Rectal smooth muscle tissue (tissue), 1 donor: ENCODE results near the gene TOM1.

Source experiments
- H3K27ac ChIP-seq: one replicate; pipeline ENCODE4 v1.7.0; 2013; ENCODE audit warnings: low read depth, low read length, inconsistent platforms
- H3K27me3 ChIP-seq: one replicate; pipeline ENCODE4 v1.7.0; 2013; ENCODE audit warnings: low read length; ENCODE audit not compliant: control insufficient read depth, insufficient read depth
- H3K36me3 ChIP-seq: one replicate; pipeline ENCODE4 v1.7.0; 2013; ENCODE audit warnings: low read length; ENCODE audit not compliant: control insufficient read depth, insufficient read depth
- H3K4me1 ChIP-seq: one replicate; pipeline ENCODE4 v1.7.0; 2013; ENCODE audit warnings: low read length; ENCODE audit not compliant: control insufficient read depth, insufficient read depth
- H3K4me3 ChIP-seq: one replicate; pipeline ENCODE4 v1.7.0; 2013; ENCODE audit warnings: low read length
- H3K9ac ChIP-seq: one replicate; pipeline ENCODE4 v1.7.0; 2013; ENCODE audit warnings: low read length

The TOM1 gene

DNA sequence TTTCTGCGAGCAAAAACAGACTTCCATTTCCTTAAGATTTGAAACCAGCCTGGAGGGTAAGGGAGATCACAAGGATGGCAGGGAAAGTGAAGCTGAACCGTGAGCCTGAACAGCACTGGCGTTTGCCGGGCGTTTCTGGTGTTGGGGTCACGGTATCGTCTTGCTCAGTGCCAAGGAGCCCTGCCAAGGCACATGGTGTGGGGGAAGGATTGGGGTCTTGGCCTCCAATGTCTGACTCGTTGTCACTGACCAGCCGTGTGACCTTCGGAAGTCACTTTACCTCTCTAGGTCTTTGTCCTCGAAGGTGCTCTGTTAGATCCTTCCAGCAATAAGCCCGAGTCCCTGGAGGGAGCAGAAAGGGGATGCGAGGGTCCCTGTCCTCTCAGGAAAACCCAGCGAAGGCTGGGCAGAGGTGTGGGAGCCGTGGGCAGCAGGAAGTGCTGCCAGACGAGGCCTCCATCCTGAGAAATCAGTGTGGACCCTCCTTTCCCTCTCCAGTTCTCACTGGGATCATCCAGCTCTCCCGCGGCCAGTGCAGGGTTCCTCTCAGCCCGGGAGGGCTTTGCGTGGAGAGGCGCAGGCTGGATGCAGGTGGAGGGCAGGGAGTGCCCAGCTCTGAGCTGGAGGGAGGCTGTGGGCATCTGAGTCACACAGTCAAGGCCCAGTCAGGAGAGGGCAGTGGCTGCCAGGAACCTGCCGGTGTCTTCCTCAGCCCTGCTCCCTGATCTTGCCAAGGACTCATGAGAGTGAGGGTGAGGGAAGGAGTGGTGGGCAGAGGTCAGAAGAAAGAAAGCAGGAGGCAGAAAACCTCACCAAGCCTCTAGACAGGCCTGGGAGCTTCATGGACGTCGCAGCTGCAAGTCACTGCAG, 18.9 kb downstream of the TOM1 start:
- H3K27me3 ChIP-seq = no peaks in the 10 kb centered on the region
- H3K27ac ChIP-seq = no peak overlapping the region
- H3K9ac ChIP-seq = no peak overlapping the region
- no peak overlapping the region for H3K4me3 ChIP-seq
- H3K4me1 ChIP-seq = peaks cover 9% of the 10 kb centered on the region
- H3K36me3 ChIP-seq = peaks cover 21% of the 10 kb centered on the region

DNA sequence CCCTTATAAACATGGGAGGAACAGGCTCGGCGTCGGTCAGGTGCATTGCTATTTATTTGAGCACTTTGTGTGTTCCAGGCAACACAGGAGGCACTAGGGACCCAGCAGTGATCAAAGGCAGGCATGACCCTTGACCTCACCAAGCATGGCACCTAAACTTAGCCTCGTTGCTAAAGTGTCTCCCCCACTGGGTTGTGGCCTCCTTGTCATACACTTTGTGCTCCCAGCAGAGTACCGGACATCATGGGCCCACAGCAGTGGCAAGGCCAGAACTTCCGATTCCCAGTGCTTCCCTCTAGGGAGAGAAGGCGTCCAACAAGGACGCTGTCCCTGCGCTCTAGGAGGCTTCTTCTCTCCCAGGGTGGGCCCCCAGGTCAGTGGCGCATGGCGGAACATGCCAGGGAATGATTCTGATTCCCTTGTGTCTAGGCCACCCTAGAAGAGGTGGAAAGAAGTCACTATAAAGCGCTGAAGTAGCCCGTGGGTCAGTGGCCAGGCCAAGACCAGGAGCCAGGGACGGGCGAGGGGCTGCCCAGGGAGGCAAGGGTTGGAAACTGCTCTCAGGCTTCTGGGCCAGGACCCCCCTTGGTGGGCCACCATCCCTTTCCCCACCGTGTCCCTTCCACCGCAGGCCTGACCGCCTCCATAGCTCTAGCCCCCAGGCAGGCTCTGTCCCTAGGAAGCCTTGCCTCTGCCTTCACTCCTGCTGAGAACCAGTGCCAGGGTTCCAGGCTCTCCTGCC, 19.7 kb downstream of the TOM1 start:
- peaks cover 4% of the 10 kb centered on the region for H3K4me1 ChIP-seq
- H3K36me3 ChIP-seq = peaks cover 25% of the 10 kb centered on the region

DNA sequence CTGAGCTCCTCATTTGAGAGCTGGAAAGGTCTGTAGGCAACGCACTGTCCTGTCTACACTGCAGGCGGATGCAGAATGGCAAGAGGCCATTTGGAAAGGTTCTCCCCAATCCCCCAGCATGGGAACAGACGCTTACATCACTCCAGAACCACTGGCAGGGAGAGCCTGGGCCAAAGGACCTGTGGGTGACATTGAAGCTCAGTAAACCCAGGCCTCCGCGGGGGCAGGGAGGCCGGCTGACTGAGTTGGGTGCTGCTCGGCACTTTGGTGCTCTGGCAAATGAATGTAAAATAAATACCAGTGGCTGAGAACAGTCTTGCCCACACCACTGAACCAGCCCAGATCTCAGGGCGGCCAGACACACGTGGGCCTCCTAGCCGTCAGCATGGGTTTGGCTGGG, 22.4 kb downstream of the TOM1 start:
- Histone ChIP-seq H3K4me3 (no peak overlapping the region), H3K9ac (no peak overlapping the region), H3K27ac (no peak overlapping the region), H3K4me1 (no peaks in the 10 kb centered on the region), H3K27me3 (no peaks in the 10 kb centered on the region), H3K36me3 (peaks cover 40% of the 10 kb centered on the region)

More for the DNA sequence above, 19.7 kb downstream of the TOM1 start:
- Histone ChIP-seq H3K27me3 (no peaks in the 10 kb centered on the region), H3K4me3 (no peak overlapping the region), H3K9ac (no peak overlapping the region), H3K27ac (no peak overlapping the region)

DNA sequence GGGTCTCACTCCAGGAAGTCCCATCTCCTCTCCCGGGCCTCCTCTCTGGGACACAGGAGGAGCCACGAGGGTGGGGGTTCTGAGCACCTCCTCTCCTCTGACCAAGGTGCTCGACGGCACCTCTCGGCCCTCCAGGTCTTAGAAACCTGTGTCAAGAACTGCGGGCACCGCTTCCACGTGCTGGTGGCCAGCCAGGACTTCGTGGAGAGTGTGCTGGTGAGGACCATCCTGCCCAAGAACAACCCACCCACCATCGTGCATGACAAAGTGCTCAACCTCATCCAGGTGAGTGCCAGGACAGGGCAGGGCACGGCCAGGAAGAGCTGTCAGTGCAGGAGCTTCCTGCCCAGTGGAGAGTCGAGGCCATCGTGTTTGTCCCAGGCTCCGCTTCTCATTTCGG, 23.2 kb downstream of the TOM1 start:
- no peak overlapping the region for H3K4me3 ChIP-seq
- H3K27ac ChIP-seq = no peak overlapping the region
- H3K4me1 ChIP-seq = no peaks in the 10 kb centered on the region
- no peak overlapping the region for H3K9ac ChIP-seq
- peaks cover 48% of the 10 kb centered on the region for H3K36me3 ChIP-seq
- H3K27me3 ChIP-seq = no peaks in the 10 kb centered on the region

DNA sequence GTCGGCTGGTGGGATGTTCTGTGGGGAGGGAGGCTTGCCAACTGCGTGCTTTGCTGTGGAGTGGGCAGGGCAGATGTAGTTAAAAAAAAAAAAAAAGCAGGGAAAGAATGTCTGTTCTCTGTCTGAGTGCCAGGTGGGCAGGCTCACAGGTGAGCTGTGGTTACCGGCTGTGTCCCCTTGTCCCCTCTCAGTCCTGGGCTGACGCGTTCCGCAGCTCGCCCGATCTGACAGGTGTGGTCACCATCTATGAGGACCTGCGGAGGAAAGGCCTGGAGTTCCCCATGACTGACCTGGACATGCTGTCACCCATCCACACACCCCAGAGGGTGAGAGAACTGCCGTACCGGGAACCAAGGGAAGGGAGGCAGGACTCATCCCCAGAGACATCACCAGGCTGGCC, 23.6 kb downstream of the TOM1 start:
- Histone ChIP-seq H3K27ac (no peak overlapping the region), H3K27me3 (no peaks in the 10 kb centered on the region), H3K36me3 (peaks cover 52% of the 10 kb centered on the region), H3K4me1 (no peaks in the 10 kb centered on the region), H3K9ac (no peak overlapping the region), H3K4me3 (no peak overlapping the region)

DNA sequence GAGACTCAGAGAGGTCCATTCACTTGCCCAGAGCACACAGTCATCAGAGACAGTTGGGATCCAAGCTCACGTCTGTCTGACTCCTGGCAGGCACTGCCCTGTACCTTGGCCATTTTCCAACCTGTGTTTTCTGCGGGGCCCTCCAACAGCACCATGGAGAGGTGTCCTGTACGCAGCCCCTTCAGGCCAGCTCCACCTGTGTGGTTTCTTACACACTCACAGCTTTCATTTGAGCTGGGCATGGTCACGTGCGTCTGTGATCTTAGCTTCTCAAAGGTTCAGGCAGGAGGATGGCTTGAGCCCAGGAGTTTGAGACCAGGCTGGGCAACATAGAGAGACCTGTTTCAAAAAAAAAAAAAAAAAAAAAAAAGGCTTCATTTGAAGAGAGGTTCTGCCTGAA, 24.4 kb downstream of the TOM1 start:
- Histone ChIP-seq H3K4me1 (no peaks in the 10 kb centered on the region), H3K27ac (no peak overlapping the region), H3K36me3 (peaks cover 54% of the 10 kb centered on the region), H3K27me3 (no peaks in the 10 kb centered on the region), H3K9ac (no peak overlapping the region), H3K4me3 (no peak overlapping the region)

DNA sequence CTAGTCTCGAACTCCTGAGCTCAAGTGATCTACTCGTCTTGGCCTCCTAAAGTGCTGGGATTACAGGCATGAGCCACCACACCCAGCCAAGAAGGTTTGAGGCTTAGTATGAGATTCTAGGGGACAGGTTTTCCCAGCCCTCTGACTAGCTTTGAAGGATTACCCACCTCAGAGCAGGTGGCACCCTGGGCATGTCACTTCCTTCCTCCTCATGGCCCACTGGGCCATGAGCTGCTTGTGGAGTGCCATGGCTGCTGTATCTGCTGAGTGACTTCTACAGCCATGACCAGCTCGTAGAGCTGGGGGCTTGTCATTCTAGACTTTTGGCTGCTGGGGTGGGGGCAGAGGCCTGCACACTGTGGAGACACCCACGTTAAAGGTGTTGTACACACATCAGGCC, 25.1 kb downstream of the TOM1 start:
- no peak overlapping the region for H3K4me3 ChIP-seq
- no peaks in the 10 kb centered on the region for H3K4me1 ChIP-seq
- no peak overlapping the region for H3K27ac ChIP-seq
- no peak overlapping the region for H3K9ac ChIP-seq
- H3K27me3 ChIP-seq = no peaks in the 10 kb centered on the region
- peaks cover 48% of the 10 kb centered on the region for H3K36me3 ChIP-seq

DNA sequence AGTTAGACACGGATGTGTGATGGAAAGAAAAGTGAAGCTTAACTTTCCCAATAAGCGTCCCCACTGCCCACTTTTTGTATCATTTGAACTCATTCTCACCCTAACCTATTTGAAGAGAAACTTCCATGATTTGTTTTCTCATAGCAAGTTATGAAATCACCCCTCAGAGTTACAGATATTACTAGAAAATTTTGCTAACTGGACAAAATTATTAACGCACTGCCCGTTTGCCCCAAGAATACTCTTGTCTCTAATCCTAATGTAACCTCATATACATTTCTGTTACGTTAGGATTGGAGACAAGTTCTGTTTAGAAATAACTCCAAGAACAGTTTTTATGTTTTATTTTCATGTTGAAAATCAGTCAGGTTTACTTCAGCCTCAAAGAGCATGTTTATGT, 25.5 kb downstream of the TOM1 start:
- peaks cover 47% of the 10 kb centered on the region for H3K36me3 ChIP-seq
- H3K4me1 ChIP-seq = no peaks in the 10 kb centered on the region
- H3K4me3 ChIP-seq = no peak overlapping the region
- H3K27ac ChIP-seq = no peak overlapping the region
- no peaks in the 10 kb centered on the region for H3K27me3 ChIP-seq
- H3K9ac ChIP-seq = no peak overlapping the region

DNA sequence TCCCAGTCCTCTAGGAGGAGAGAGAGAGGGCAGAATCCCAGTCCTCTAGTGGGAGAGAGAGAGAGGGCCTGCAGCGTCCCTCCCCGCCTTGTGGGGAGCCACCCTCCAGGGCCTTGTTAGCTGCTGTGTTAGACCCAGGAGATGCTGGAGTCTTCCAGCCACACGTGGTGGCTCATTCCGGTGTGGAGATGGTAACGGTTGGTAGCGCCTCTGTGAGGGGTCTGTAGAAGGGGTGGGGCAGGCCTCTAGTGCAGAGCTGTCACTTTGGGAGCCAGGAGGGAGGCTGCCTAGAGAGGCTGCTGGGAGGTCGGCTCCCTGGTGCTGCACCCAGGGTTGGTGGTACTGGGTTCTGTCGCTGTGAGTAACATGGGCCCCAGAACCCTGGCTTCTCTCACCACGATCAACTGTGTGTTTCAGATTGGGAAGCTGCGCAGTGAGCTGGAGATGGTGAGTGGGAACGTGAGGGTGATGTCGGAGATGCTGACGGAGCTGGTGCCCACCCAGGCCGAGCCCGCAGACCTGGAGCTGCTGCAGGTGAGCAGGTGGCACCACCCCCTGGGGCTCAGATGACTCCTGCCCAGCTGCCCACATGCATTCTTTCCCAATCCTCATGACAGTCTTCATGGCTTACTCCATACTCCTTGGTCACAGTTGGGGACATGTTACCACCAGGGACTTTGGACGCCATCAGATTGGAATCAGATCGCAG, 27.3 kb downstream of the TOM1 start:
- Histone ChIP-seq H3K4me3 (no peak overlapping the region), H3K27ac (no peak overlapping the region), H3K4me1 (peaks cover 7% of the 10 kb centered on the region), H3K27me3 (no peaks in the 10 kb centered on the region), H3K9ac (no peak overlapping the region), H3K36me3 (peaks cover 48% of the 10 kb centered on the region)

DNA sequence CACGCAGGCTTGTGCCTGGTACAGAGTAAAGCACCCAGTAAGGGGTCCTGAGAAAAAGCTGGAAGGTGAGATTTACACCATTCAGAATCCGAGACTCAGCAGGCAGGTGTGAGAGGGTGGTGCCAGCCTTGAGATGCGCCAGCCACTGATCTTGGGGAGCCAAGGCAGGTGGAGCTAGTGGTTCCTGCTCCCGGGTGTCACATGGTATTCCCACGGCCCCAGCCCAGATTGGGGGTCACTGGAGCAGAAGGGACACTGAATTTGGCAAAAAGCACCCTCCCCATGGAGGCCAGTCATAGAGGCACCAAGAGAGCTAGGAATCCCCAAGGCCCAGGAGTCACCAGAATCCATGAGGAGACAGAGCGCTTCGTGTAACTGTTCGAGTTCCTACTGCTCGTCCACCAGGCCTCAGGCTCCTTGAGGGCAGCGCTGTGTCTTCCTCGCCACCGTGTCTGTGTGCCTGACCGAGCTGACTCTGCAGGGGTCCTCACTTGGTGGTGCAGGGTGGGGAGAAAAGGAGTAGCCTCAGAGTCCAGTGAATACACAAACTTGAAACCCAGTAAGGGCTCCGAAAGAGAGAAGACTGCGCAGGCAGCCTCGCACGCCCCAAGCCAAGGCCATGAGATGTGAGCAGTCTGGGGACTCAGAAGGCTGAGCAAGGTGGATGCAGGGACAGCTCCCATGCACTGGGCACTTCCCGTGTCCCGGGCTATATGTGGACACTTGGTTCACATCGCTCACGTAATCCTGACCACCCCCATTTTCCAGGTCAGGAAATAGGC, 28.2 kb downstream of the TOM1 start:
- no peak overlapping the region for H3K27ac ChIP-seq

DNA sequence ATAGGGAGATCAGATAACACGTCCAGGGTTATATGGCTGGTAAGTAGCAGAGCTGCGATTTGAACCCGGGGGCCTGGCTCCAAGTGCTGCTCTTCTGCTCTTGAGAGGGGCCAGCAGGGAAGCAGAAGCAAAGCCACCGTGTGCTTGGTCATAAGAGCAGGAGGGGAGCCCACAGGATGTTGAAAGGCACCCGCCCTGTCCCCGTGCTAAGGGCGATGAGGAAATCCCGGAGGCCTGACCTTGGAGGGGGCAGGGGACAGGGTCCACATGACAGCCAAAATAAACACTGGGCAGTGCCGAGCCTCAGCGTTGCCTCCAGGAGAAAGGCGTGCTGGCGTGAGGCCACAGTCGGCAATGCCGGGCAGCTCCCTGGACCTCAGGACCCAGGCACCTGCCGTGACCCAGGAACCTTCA, 28.8 kb downstream of the TOM1 start:
- Histone ChIP-seq H3K27ac (no peak overlapping the region), H3K36me3 (peaks cover 50% of the 10 kb centered on the region), H3K9ac (no peak overlapping the region), H3K4me1 (peaks cover 7% of the 10 kb centered on the region), H3K4me3 (no peak overlapping the region), H3K27me3 (no peaks in the 10 kb centered on the region)

More for the DNA sequence above, 28.2 kb downstream of the TOM1 start:
- Histone ChIP-seq H3K4me3 (no peak overlapping the region), H3K4me1 (peaks cover 7% of the 10 kb centered on the region), H3K27me3 (no peaks in the 10 kb centered on the region), H3K36me3 (peaks cover 50% of the 10 kb centered on the region), H3K9ac (no peak overlapping the region)
